ENCODE measurements around the gene IQCE.

IQCE gene

GRCh38 chr7:2520761-2521290 lies 38.0 kb upstream of the IQCE start:
- H3K4me3 ChIP-seq (ENCODE audit: low read depth in 1 of 5, low read length in 5 of 5) = peak overlapping the region; percentile 83 to 95 (median 87)
- peak overlapping the region; percentile 81 for H3K27ac ChIP-seq (ENCODE audit: low read depth, low read length)
- peak overlapping the region; percentile 7 to 77 (median 46) for H3K9ac ChIP-seq (ENCODE audit: low read length in 5 of 5)
- no peaks in the 10 kb centered on the region for H3K27me3 ChIP-seq (ENCODE audit: control insufficient read depth in 5 of 5, insufficient read depth in 4 of 5, low read length in 5 of 5)
- no peaks in the 10 kb centered on the region for H3K9me3 ChIP-seq (ENCODE audit: control insufficient read depth in 5 of 5, low read length in 5 of 5)
- H3K36me3 ChIP-seq (ENCODE audit: control insufficient read depth in 5 of 5, insufficient read depth in 5 of 5, low read length in 5 of 5) = peaks cover 0 to 10% (median 8%) of the 10 kb centered on the region in 5 donors
- peaks cover 3 to 70% (median 68%) of the 10 kb centered on the region in 5 donors for H3K4me1 ChIP-seq (ENCODE audit: control insufficient read depth in 5 of 5, insufficient read depth in 5 of 5, low read length in 5 of 5)

GRCh38 chr7:2521341-2521745 lies 37.4 kb upstream of the IQCE start:
- no peaks in the 10 kb centered on the region for H3K9me3 ChIP-seq (ENCODE audit: control insufficient read depth in 5 of 5, low read length in 5 of 5)
- peak overlapping the region; percentile 79 to 89 (median 87) for H3K4me3 ChIP-seq (ENCODE audit: low read depth in 1 of 5, low read length in 5 of 5)
- peaks cover 0 to 15% (median 14%) of the 10 kb centered on the region in 5 donors for H3K36me3 ChIP-seq (ENCODE audit: control insufficient read depth in 5 of 5, insufficient read depth in 5 of 5, low read length in 5 of 5)
- H3K9ac ChIP-seq (ENCODE audit: low read length in 5 of 5) = peak overlapping the region in 4 of 5 donors; percentile 1 to 65 (median 64)
- H3K27me3 ChIP-seq (ENCODE audit: control insufficient read depth in 5 of 5, insufficient read depth in 4 of 5, low read length in 5 of 5) = no peaks in the 10 kb centered on the region
- peaks cover 3 to 75% (median 73%) of the 10 kb centered on the region in 5 donors for H3K4me1 ChIP-seq (ENCODE audit: control insufficient read depth in 5 of 5, insufficient read depth in 5 of 5, low read length in 5 of 5)
- H3K27ac ChIP-seq (ENCODE audit: low read depth, low read length) = peak overlapping the region; percentile 81

- Histone ChIP-seq H3K9ac (ENCODE audit: low read length in 5 of 5) (peak overlapping the region in 3 of 5 donors; percentile 46 to 82 (median 64)), H3K4me1 (ENCODE audit: control insufficient read depth in 5 of 5, insufficient read depth in 5 of 5, low read length in 5 of 5) (peaks cover 3 to 82% (median 80%) of the 10 kb centered on the region in 5 donors), H3K27me3 (ENCODE audit: control insufficient read depth in 5 of 5, insufficient read depth in 4 of 5, low read length in 5 of 5) (no peaks in the 10 kb centered on the region), H3K4me3 (ENCODE audit: low read depth in 1 of 5, low read length in 5 of 5) (peak overlapping the region; percentile 79 to 89 (median 87)), H3K36me3 (ENCODE audit: control insufficient read depth in 5 of 5, insufficient read depth in 5 of 5, low read length in 5 of 5) (peaks cover 0 to 22% (median 21%) of the 10 kb centered on the region in 5 donors), H3K9me3 (ENCODE audit: control insufficient read depth in 5 of 5, low read length in 5 of 5) (no peaks in the 10 kb centered on the region), H3K27ac (ENCODE audit: low read depth, low read length) (peak overlapping the region; percentile 81)
Measured at GRCh38 chr7:2521952-2522591, 36.7 kb upstream of the IQCE start.

GRCh38 chr7:2522780-2523433 lies 35.9 kb upstream of the IQCE start:
- H3K4me1 ChIP-seq (ENCODE audit: control insufficient read depth in 5 of 5, insufficient read depth in 5 of 5, low read length in 5 of 5) = peaks cover 3 to 90% (median 88%) of the 10 kb centered on the region in 5 donors

GRCh38 chr7:2523461-2523936 lies 35.3 kb upstream of the IQCE start:
- Histone ChIP-seq H3K4me3 (ENCODE audit: low read depth in 1 of 5, low read length in 5 of 5) (peak overlapping the region; percentile 62 to 89 (median 87)), H3K27ac (ENCODE audit: low read depth, low read length) (peak overlapping the region; percentile 81), H3K36me3 (ENCODE audit: control insufficient read depth in 5 of 5, insufficient read depth in 5 of 5, low read length in 5 of 5) (peaks cover 0 to 36% (median 32%) of the 10 kb centered on the region in 5 donors), H3K4me1 (ENCODE audit: control insufficient read depth in 5 of 5, insufficient read depth in 5 of 5, low read length in 5 of 5) (peaks cover 3 to 92% (median 89%) of the 10 kb centered on the region in 5 donors), H3K9me3 (ENCODE audit: control insufficient read depth in 5 of 5, low read length in 5 of 5) (no peaks in the 10 kb centered on the region), H3K27me3 (ENCODE audit: control insufficient read depth in 5 of 5, insufficient read depth in 4 of 5, low read length in 5 of 5) (no peaks in the 10 kb centered on the region), H3K9ac (ENCODE audit: low read length in 5 of 5) (peak overlapping the region in 4 of 5 donors; percentile 3 to 82 (median 54))

More at GRCh38 chr7:2522780-2523433, 35.9 kb upstream of the IQCE start:
- Histone ChIP-seq H3K27me3 (ENCODE audit: control insufficient read depth in 5 of 5, insufficient read depth in 4 of 5, low read length in 5 of 5) (no peaks in the 10 kb centered on the region), H3K27ac (ENCODE audit: low read depth, low read length) (peak overlapping the region; percentile 81), H3K36me3 (ENCODE audit: control insufficient read depth in 5 of 5, insufficient read depth in 5 of 5, low read length in 5 of 5) (peaks cover 0 to 30% (median 27%) of the 10 kb centered on the region in 5 donors), H3K9ac (ENCODE audit: low read length in 5 of 5) (peak overlapping the region; percentile 8 to 82 (median 46)), H3K4me3 (ENCODE audit: low read depth in 1 of 5, low read length in 5 of 5) (peak overlapping the region; percentile 66 to 89 (median 87)), H3K9me3 (ENCODE audit: control insufficient read depth in 5 of 5, low read length in 5 of 5) (no peaks in the 10 kb centered on the region)

GRCh38 chr7:2523941-2524807 lies 34.6 kb upstream of the IQCE start:
- Histone ChIP-seq H3K36me3 (ENCODE audit: control insufficient read depth in 5 of 5, insufficient read depth in 5 of 5, low read length in 5 of 5) (peaks cover 0 to 41% (median 39%) of the 10 kb centered on the region in 5 donors), H3K4me1 (ENCODE audit: control insufficient read depth in 5 of 5, insufficient read depth in 5 of 5, low read length in 5 of 5) (peaks cover 3 to 92% (median 90%) of the 10 kb centered on the region in 5 donors), H3K9ac (ENCODE audit: low read length in 5 of 5) (peak overlapping the region in 2 of 5 donors; percentile 67 to 82), H3K9me3 (ENCODE audit: control insufficient read depth in 5 of 5, low read length in 5 of 5) (no peaks in the 10 kb centered on the region), H3K4me3 (ENCODE audit: low read depth in 1 of 5, low read length in 5 of 5) (peak overlapping the region in 4 of 5 donors; percentile 59 to 89 (median 87)), H3K27ac (ENCODE audit: low read depth, low read length) (peak overlapping the region; percentile 81), H3K27me3 (ENCODE audit: control insufficient read depth in 5 of 5, insufficient read depth in 4 of 5, low read length in 5 of 5) (no peaks in the 10 kb centered on the region)

- Histone ChIP-seq H3K9ac (ENCODE audit: low read length in 5 of 5) (no peak overlapping the region), H3K36me3 (ENCODE audit: control insufficient read depth in 5 of 5, insufficient read depth in 5 of 5, low read length in 5 of 5) (peaks cover 0 to 43% (median 39%) of the 10 kb centered on the region in 5 donors), H3K4me3 (ENCODE audit: low read depth in 1 of 5, low read length in 5 of 5) (no peak overlapping the region), H3K9me3 (ENCODE audit: control insufficient read depth in 5 of 5, low read length in 5 of 5) (no peaks in the 10 kb centered on the region), H3K4me1 (ENCODE audit: control insufficient read depth in 5 of 5, insufficient read depth in 5 of 5, low read length in 5 of 5) (peaks cover 3 to 98% (median 98%) of the 10 kb centered on the region in 5 donors), H3K27me3 (ENCODE audit: control insufficient read depth in 5 of 5, insufficient read depth in 4 of 5, low read length in 5 of 5) (no peaks in the 10 kb centered on the region), H3K27ac (ENCODE audit: low read depth, low read length) (peak overlapping the region; percentile 81)
Measured at GRCh38 chr7:2524808-2525657, 33.7 kb upstream of the IQCE start.

GRCh38 chr7:2525658-2526630 lies 32.8 kb upstream of the IQCE start:
- no peak overlapping the region for H3K4me3 ChIP-seq (ENCODE audit: low read depth in 1 of 5, low read length in 5 of 5)
- H3K27me3 ChIP-seq (ENCODE audit: control insufficient read depth in 5 of 5, insufficient read depth in 4 of 5, low read length in 5 of 5) = no peaks in the 10 kb centered on the region
- H3K36me3 ChIP-seq (ENCODE audit: control insufficient read depth in 5 of 5, insufficient read depth in 5 of 5, low read length in 5 of 5) = peaks cover 0 to 43% (median 39%) of the 10 kb centered on the region in 5 donors
- peak overlapping the region; percentile 10 for H3K27ac ChIP-seq (ENCODE audit: low read depth, low read length)
- H3K4me1 ChIP-seq (ENCODE audit: control insufficient read depth in 5 of 5, insufficient read depth in 5 of 5, low read length in 5 of 5) = peaks cover 3 to 98% (median 98%) of the 10 kb centered on the region in 5 donors
- no peak overlapping the region for H3K9ac ChIP-seq (ENCODE audit: low read length in 5 of 5)
- no peaks in the 10 kb centered on the region for H3K9me3 ChIP-seq (ENCODE audit: control insufficient read depth in 5 of 5, low read length in 5 of 5)
